ENCODE data around the gene HIBCH. TPM values are rescaled to one million over a fixed set of nuclear protein-coding genes. Genes with fewer than 3 reads are reported as not detected.

HIBCH gene
- total and polyA plus RNA-seq, 9 of the 15 experiments (the other 6 are each of a cell fraction or from before 2014, with no cell fraction given) = 17.0 to 65.4 (median 28.3) TPM

DNA sequence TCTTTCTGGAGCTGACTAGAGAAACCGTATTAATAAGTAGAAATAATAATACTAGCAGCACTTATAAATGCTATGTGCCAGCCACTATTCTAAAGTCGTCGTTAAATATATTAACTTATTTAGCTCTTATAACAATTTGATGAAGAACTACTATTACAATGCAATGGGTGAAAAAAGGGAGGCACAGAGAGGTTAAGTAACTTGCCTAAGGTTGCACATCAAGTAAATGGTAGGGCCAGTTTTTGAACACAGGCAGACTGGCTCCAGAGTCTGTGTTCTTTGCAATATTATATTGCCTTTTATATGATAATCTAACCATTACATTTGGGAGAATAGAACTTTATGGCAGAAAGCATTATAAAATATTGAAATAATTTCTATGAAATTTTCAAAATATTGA, 41.3 kb upstream of the HIBCH start (continued):
- TF ChIP-seq, protein P1, sequence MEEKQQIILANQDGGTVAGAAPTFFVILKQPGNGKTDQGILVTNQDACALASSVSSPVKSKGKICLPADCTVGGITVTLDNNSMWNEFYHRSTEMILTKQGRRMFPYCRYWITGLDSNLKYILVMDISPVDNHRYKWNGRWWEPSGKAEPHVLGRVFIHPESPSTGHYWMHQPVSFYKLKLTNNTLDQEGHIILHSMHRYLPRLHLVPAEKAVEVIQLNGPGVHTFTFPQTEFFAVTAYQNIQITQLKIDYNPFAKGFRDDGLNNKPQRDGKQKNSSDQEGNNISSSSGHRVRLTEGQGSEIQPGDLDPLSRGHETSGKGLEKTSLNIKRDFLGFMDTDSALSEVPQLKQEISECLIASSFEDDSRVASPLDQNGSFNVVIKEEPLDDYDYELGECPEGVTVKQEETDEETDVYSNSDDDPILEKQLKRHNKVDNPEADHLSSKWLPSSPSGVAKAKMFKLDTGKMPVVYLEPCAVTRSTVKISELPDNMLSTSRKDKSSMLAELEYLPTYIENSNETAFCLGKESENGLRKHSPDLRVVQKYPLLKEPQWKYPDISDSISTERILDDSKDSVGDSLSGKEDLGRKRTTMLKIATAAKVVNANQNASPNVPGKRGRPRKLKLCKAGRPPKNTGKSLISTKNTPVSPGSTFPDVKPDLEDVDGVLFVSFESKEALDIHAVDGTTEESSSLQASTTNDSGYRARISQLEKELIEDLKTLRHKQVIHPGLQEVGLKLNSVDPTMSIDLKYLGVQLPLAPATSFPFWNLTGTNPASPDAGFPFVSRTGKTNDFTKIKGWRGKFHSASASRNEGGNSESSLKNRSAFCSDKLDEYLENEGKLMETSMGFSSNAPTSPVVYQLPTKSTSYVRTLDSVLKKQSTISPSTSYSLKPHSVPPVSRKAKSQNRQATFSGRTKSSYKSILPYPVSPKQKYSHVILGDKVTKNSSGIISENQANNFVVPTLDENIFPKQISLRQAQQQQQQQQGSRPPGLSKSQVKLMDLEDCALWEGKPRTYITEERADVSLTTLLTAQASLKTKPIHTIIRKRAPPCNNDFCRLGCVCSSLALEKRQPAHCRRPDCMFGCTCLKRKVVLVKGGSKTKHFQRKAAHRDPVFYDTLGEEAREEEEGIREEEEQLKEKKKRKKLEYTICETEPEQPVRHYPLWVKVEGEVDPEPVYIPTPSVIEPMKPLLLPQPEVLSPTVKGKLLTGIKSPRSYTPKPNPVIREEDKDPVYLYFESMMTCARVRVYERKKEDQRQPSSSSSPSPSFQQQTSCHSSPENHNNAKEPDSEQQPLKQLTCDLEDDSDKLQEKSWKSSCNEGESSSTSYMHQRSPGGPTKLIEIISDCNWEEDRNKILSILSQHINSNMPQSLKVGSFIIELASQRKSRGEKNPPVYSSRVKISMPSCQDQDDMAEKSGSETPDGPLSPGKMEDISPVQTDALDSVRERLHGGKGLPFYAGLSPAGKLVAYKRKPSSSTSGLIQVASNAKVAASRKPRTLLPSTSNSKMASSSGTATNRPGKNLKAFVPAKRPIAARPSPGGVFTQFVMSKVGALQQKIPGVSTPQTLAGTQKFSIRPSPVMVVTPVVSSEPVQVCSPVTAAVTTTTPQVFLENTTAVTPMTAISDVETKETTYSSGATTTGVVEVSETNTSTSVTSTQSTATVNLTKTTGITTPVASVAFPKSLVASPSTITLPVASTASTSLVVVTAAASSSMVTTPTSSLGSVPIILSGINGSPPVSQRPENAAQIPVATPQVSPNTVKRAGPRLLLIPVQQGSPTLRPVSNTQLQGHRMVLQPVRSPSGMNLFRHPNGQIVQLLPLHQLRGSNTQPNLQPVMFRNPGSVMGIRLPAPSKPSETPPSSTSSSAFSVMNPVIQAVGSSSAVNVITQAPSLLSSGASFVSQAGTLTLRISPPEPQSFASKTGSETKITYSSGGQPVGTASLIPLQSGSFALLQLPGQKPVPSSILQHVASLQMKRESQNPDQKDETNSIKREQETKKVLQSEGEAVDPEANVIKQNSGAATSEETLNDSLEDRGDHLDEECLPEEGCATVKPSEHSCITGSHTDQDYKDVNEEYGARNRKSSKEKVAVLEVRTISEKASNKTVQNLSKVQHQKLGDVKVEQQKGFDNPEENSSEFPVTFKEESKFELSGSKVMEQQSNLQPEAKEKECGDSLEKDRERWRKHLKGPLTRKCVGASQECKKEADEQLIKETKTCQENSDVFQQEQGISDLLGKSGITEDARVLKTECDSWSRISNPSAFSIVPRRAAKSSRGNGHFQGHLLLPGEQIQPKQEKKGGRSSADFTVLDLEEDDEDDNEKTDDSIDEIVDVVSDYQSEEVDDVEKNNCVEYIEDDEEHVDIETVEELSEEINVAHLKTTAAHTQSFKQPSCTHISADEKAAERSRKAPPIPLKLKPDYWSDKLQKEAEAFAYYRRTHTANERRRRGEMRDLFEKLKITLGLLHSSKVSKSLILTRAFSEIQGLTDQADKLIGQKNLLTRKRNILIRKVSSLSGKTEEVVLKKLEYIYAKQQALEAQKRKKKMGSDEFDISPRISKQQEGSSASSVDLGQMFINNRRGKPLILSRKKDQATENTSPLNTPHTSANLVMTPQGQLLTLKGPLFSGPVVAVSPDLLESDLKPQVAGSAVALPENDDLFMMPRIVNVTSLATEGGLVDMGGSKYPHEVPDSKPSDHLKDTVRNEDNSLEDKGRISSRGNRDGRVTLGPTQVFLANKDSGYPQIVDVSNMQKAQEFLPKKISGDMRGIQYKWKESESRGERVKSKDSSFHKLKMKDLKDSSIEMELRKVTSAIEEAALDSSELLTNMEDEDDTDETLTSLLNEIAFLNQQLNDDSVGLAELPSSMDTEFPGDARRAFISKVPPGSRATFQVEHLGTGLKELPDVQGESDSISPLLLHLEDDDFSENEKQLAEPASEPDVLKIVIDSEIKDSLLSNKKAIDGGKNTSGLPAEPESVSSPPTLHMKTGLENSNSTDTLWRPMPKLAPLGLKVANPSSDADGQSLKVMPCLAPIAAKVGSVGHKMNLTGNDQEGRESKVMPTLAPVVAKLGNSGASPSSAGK (IDR thresholded peaks at IDR 0.05) = no peak
- TF ChIP-seq SREBF1 (IDR thresholded peaks at IDR 0.05; ENCODE audit: borderline replicate concordance, low read depth, low read length) (no peak), ZFP36 (IDR thresholded peaks at IDR 0.05; ENCODE audit: low read depth, low read length, partially characterized antibody) (peak; percentile 67), TAF1 (IDR thresholded peaks at IDR 0.05; ENCODE audit: control insufficient read depth, extremely low read depth, insufficient read depth, low read length, severe bottlenecking) (no peak), RUNX1 (IDR thresholded peaks at IDR 0.05; ENCODE audit: low read depth) (no peak), ZNF76 (CRISPR knock-in tag; IDR thresholded peaks at IDR 0.05; ENCODE audit: borderline replicate concordance) (no peak)

Measured in K562 (cell line).